HL-60 (cell line): ENCODE results near the gene ZNRF1.

Experiments used
- DNase-seq, 2 experiments: peaks; one replicate each; pipeline ENCODE4 v3.0.0-alpha.2; 2010 to 2020; ENCODE audit warnings: low read depth in 1 of 2, low spot score in 1 of 2
- H3K27ac ChIP-seq: fragments of 250-450 bp; sonication (Bioruptor Pico); replicated peaks from 2 replicates; pipeline ENCODE4 v1.5.1; 2020; ENCODE audit warnings: mild to moderate bottlenecking, moderate library complexity
- H3K27me3 ChIP-seq: fragments of 250-450 bp; sonication (Bioruptor Pico); 2 replicates; pipeline ENCODE4 v1.5.1; 2021; ENCODE audit warnings: mild to moderate bottlenecking, moderate library complexity; ENCODE audit not compliant: insufficient read depth, poor library complexity, severe bottlenecking
- H3K4me3 ChIP-seq: replicated peaks from 2 replicates; pipeline ENCODE4 v1.5.1; 2011; ENCODE audit warnings: mild to moderate bottlenecking, control low read depth, low read length; ENCODE audit not compliant: insufficient read depth
- GABPA ChIP-seq: IDR thresholded peaks from 2 replicates; pipeline ENCODE4 v1.6.1; 2012; ENCODE audit warnings: low read depth
- POLR2AphosphoS5 ChIP-seq: IDR thresholded peaks from 2 replicates; pipeline ENCODE4 v1.6.1; 2012; ENCODE audit warnings: low read depth
- REST ChIP-seq: IDR thresholded peaks from 2 replicates; pipeline ENCODE4 v1.6.1; 2012; ENCODE audit warnings: low read depth; ENCODE audit not compliant: insufficient replicate concordance
- SPI1 ChIP-seq: IDR thresholded peaks from 2 replicates; pipeline ENCODE4 v1.6.1; 2012; ENCODE audit warnings: low read depth, mild to moderate bottlenecking, borderline replicate concordance
- TF ChIP-seq, protein P1 (sequence below): IDR thresholded peaks from one replicate; pipeline ENCODE4 v1.5.1; 2011; ENCODE audit warnings: low read length, control low read depth, inconsistent platforms; ENCODE audit not compliant: insufficient read depth

The ZNRF1 gene

GRCh38 chr16:75099738-75100602 is 101.1 kb downstream of the ZNRF1 start:
- peak; percentile 66; the same call in 1 of the 2 replicates for TF ChIP-seq GABPA
- peak; percentile 77 for TF ChIP-seq SPI1
- TF ChIP-seq, protein P1, sequence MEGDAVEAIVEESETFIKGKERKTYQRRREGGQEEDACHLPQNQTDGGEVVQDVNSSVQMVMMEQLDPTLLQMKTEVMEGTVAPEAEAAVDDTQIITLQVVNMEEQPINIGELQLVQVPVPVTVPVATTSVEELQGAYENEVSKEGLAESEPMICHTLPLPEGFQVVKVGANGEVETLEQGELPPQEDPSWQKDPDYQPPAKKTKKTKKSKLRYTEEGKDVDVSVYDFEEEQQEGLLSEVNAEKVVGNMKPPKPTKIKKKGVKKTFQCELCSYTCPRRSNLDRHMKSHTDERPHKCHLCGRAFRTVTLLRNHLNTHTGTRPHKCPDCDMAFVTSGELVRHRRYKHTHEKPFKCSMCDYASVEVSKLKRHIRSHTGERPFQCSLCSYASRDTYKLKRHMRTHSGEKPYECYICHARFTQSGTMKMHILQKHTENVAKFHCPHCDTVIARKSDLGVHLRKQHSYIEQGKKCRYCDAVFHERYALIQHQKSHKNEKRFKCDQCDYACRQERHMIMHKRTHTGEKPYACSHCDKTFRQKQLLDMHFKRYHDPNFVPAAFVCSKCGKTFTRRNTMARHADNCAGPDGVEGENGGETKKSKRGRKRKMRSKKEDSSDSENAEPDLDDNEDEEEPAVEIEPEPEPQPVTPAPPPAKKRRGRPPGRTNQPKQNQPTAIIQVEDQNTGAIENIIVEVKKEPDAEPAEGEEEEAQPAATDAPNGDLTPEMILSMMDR: no peak
- TF ChIP-seq REST: no peak
- TF ChIP-seq POLR2AphosphoS5: peak; percentile 63
- peak; percentile 60 to 89 for DNase-seq
- Histone ChIP-seq H3K4me3 (no peak overlapping the region), H3K27me3 (no peaks in the 10 kb centered on the region), H3K27ac (peak overlapping the region; percentile 72)

DNA sequence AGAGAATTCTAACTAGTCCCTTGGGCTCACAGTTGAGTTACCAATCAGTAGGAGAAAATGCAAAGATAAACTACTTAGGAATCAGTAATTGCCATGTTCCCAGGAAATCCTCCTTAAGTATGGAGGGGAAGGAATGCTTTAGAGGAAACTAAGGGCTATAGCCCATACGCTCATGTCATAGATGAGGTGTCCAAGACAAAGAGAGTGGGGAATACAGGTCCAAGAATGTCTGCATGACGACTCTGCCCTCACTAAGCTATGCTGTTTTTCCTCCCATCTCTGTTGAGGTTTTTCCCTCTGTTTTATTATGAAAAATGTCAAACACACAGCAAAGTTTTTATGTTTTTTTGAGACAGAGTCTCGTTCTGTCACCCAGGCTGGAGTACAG is 101.8 kb downstream of the ZNRF1 start:
- peak overlapping the region; percentile 72 for H3K27ac ChIP-seq
- TF ChIP-seq SPI1 (no peak), REST (no peak), GABPA (no peak), POLR2AphosphoS5 (no peak)
- TF ChIP-seq, protein P1: no peak
- no peak overlapping the region for H3K4me3 ChIP-seq
- no peaks in the 10 kb centered on the region for H3K27me3 ChIP-seq
- no peak for DNase-seq

GRCh38 chr16:75101635-75102034 is 102.8 kb downstream of the ZNRF1 start:
- no peak overlapping the region for H3K4me3 ChIP-seq
- no peak for TF ChIP-seq SPI1
- TF ChIP-seq POLR2AphosphoS5: no peak
- TF ChIP-seq, protein P1: no peak
- TF ChIP-seq GABPA: no peak
- no peak for TF ChIP-seq REST
- H3K27me3 ChIP-seq: no peaks in the 10 kb centered on the region
- DNase-seq: no peak
- H3K27ac ChIP-seq: no peak overlapping the region
